Suprapubic skin (tissue), 3 donors: ENCODE data around the gene C1R.

ENCODE experiments used
- POLR2A ChIP-seq, 2 donors: fragments of 450-650 bp; IDR thresholded peaks; one replicate each; pipeline ENCODE4 v1.6.1; 2017; ENCODE audit warnings: antibody characterized with exemption in 2 of 2, mild to moderate bottlenecking in 2 of 2, moderate library complexity in 2 of 2
- TF ChIP-seq, protein P1 (sequence below), 2 donors: fragments of 200-600 bp in 1 of 2; fragments of 450-650 bp in 1 of 2; sonication (generic) in 1 of 2; IDR thresholded peaks; one replicate each; pipeline ENCODE4 v1.5.1; 2016 to 2019; ENCODE audit warnings: antibody characterized with exemption in 2 of 2, mild to moderate bottlenecking in 1 of 2, moderate library complexity in 1 of 2

DNA sequence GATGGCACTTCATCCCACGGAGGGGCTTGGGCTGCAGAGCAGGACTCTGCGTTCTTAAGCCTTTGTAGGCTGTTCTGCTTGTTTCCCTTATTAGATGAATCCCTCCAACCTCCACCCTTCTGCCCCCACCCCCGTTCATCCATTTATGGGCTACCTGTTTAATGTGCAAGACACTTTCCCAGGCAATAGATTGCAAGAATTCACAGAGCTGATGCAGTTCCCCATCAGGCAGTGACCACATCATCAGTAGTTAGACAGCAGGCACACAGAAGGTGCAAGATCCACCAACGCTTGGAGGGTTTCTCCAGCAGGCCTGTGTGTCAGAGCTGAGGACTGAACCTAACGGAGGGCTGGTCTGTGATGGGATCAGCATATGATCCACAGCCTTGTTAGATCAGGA, 1.2 kb upstream of the C1R start:
- TF ChIP-seq POLR2A (IDR thresholded peaks at IDR 0.05), result no peak
- TF ChIP-seq, protein P1, sequence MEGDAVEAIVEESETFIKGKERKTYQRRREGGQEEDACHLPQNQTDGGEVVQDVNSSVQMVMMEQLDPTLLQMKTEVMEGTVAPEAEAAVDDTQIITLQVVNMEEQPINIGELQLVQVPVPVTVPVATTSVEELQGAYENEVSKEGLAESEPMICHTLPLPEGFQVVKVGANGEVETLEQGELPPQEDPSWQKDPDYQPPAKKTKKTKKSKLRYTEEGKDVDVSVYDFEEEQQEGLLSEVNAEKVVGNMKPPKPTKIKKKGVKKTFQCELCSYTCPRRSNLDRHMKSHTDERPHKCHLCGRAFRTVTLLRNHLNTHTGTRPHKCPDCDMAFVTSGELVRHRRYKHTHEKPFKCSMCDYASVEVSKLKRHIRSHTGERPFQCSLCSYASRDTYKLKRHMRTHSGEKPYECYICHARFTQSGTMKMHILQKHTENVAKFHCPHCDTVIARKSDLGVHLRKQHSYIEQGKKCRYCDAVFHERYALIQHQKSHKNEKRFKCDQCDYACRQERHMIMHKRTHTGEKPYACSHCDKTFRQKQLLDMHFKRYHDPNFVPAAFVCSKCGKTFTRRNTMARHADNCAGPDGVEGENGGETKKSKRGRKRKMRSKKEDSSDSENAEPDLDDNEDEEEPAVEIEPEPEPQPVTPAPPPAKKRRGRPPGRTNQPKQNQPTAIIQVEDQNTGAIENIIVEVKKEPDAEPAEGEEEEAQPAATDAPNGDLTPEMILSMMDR (IDR thresholded peaks at IDR 0.05), result no peak
